ENCODE results near the gene FBXO3. TPM values are rescaled to one million over a fixed set of nuclear protein-coding genes. Genes with fewer than 3 reads are reported as not detected.

Gene FBXO3
- total RNA-seq, 1 experiment from 2014 or later = 25.5 TPM

DNA sequence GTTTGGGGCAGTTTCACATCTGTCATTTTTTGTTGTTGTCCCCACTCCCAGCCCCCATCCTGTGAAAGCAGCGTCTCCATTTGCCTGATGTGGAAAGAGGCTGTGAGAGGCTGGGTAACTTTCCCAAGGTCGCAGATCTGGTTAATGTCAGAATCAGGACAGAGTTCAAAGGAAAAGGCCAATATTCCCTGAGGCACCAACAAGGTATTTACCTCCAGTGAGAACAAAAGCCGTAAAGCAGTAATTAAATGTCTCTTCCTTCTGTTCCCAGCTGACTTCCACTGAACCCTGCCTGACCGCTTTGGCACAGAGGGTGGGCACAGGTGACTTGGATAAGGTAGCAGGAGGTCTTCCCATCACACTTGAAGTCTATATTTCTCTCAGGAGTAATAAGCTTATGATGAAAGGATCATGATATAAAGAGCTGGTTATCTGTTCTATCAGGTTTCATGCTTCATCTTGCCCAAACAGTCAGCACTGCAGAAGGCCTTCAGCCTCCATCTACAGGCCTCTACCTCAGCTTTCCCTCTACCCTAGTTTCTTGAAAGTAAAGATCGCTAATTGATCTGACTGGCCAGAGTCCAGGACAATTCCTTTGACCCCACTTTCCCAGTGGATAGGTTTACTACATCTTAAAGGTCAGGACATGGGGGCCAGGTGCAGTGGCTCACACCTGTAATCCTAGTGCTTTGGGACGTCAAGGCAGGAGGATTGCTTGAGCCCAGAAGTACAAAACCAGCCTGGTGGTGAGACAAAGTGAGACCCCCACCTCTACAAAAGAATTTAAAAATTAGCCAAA is 83.1 kb downstream of the FBXO3 start:
- DNase-seq (ENCODE audit: low spot score) = no peak
- in situ Hi-C loops (cut with HindIII; ENCODE audit: low sequenced_read_pairs) = no loop called here

Other genes with a start within 250 kb of the FBXO3 start
- gene C11orf91, start 73.7 kb downstream of the FBXO3 start, total RNA-seq (2014; rRNA removed; shearing (Covaris generic)) = not detected in 2 replicates
- gene CD59, start 38.1 kb downstream of the FBXO3 start, total RNA-seq (2014; rRNA removed; shearing (Covaris generic)) = 50.9 and 76.4 TPM in 2 replicates
- gene LMO2, start 117.6 kb upstream of the FBXO3 start, total RNA-seq (2014; rRNA removed; shearing (Covaris generic)) = 0.18 TPM in 1 of 2 replicates, not detected in the other